ENCODE data around the gene PRSS27.

Gene PRSS27

DNA sequence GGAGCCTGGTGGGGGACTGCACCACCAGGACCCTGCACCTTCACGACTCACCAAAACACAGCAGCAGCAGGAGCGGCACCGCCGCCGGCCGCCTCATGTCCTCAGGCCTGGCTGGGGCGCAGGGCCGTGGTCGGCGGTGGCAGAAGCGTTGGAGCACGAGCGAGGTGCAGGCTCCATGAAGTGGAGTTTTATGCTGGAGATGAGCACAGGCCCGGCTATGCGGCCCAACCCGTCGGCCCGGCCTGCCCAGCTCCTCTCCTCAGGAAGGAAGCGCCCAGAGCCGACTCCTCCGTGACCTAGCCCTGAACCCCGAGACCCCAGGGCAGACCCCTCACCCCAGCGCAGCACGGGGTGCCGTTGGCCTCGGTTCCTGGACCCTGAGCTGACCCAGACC, at the start of gene PRSS27:
Gene PRSS27 (minus strand): TSS at position 161 of the 394 bp plus-strand sequence. CDS start 64 bp downstream, at position 97.
- no peak for DNase-seq

DNA sequence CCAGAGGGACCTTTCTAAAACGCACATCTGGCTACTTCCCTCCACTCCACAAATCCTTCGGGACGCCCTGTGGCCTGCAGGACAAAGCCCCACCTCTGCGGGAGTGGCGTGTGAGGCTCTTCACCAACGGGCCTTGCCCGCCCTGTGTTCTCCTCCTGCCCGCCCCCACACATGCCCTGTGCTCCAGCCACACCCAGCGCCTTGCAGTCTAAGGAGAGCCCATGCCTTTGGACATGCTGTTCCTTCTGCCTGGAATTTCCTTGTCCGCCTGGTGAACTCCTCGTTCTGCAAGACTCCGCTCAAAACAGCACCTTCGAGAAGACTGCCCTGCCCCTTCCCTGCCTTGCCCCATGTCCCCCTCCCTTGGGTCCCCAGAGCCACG, 49.6 kb upstream of the PRSS27 start:
- DNase-seq = no peak

DNA sequence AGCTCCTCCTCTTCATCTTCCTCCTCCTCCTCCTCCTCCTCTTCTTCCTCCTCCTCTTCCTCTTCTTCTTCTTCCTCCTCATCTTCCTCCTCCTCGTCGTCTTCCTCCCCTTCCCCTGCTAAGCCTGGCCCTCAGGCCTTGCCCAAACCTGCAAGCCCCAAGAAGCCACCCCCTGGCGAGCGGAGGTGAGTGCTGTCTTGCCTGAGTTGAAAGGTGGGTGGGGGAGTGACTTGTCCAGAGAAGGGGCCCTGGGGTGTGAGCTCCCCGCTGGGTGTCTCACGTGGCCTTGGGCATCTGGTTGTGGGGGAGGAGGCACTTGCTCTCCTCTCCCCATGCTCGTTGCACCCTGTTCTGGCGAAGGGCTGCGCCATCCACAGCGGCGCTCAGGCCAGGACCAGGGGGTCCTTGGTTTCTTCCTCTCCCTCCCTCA, 49.1 kb upstream of the PRSS27 start:
- DNase-seq = no peak

DNA sequence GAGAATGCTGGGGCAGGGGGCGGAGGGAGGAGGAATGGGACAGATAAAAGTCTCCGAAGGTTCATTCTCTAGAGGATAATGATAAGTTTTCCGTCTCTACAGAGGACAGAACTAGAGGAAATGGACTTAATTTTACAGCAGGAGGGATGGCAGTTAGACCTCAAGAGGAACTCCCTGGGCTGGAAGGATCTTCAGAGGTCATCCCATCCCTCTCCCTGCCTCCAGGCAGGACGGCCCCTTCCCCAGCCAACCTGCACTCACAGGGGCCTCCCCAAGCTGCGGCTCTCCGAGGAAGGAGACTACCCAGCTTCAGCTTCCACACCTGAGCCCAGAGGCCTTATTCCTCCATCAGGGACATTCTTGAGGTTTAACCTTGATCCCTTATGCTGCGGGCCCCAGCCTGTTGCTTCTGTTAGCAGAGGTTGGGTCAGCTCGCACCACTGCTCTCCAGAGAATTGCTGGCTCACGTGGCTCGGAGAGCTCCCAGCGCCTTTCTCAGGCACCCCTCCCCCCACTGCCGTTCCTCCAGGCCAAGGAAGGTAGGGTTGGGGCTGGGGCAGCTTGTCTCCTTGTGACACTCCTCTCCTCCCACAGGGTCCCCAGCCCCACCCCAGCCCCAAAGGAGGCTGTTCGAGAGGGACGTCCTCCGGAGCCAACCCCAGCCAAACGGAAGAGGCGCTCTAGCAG, 48.5 kb upstream of the PRSS27 start:
- DNase-seq = no peak

DNA sequence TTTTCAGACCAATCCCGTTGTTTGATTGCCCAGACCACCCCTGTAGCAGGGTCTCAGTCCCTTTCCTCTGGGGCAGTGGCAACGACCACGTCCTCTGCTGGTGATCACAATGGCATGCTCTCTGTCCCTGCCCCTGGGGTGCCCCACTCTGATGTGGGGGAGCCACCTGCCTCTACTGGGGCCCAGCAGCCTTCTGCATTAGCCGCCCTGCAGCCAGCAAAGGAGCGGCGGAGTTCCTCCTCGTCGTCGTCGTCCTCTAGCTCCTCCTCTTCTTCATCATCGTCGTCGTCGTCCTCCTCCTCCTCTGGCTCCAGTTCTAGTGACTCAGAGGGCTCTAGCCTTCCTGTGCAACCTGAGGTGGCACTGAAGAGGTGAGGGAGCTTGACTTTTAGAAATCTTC, 47.9 kb upstream of the PRSS27 start:
- DNase-seq = no peak

DNA sequence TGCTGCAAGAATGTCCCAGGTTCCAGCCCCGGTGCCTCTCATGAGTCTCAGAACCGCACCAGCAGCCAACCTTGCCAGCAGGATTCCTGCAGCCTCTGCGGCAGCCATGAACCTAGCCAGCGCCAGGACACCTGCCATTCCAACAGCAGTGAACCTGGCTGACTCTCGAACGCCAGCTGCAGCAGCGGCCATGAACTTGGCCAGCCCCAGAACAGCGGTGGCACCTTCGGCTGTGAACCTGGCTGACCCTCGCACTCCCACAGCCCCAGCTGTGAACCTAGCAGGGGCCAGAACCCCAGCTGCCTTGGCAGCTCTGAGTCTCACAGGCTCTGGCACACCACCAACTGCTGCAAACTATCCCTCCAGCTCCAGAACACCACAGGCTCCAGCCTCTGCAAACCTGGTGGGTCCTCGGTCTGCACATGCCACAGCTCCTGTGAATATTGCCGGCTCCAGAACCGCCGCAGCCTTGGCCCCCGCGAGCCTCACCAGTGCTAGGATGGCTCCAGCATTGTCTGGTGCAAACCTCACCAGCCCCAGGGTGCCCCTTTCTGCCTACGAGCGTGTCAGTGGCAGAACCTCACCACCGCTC, 47.2 kb upstream of the PRSS27 start:
- no peak for DNase-seq

DNA sequence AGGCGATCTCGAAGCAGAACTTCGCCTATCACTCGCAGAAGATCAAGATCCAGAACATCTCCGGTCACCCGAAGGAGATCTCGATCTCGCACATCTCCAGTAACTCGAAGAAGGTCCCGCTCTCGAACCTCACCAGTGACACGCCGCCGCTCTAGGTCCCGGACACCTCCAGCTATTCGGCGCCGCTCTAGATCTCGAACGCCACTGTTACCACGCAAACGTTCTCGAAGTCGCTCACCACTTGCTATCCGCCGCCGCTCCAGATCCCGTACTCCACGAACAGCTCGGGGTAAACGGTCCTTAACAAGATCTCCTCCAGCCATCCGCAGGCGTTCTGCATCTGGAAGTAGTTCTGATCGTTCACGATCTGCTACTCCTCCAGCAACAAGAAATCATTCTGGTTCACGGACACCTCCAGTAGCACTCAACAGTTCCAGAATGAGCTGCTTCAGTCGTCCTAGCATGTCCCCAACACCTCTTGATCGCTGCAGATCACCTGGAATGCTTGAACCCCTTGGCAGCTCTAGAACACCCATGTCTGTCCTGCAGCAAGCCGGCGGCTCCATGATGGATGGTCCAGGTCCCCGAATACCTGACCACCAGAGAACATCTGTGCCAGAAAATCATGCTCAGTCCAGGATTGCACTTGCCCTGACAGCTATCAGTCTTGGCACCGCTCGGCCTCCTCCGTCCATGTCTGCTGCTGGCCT, 46.6 kb upstream of the PRSS27 start:
- no peak for DNase-seq

DNA sequence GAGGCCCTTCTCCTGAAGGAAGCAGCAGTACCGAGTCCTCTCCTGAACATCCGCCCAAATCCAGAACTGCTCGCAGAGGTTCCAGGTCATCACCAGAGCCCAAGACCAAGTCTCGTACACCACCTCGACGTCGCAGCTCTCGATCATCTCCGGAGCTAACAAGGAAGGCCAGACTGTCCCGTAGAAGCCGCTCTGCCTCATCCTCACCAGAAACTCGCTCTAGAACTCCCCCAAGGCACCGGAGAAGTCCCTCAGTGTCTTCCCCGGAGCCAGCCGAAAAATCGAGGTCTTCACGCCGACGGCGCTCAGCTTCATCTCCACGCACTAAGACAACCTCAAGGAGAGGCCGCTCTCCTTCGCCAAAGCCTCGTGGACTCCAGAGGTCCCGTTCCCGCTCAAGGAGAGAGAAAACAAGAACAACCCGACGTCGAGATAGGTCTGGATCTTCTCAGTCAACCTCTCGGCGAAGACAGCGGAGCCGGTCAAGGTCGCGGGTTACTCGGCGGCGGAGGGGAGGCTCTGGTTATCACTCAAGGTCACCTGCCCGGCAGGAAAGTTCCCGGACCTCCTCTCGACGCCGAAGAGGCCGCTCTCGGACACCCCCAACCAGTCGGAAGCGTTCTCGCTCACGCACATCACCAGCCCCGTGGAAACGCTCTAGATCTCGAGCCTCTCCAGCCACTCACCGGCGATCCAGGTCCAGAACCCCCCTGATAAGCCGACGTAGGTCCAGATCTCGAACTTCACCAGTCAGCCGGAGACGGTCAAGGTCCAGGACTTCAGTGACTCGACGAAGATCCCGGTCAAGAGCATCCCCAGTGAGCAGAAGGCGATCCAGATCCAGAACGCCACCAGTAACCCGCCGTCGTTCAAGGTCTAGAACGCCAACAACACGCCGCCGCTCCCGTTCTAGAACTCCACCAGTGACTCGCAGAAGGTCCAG, 45.7 kb upstream of the PRSS27 start:
- DNase-seq = no peak

DNA sequence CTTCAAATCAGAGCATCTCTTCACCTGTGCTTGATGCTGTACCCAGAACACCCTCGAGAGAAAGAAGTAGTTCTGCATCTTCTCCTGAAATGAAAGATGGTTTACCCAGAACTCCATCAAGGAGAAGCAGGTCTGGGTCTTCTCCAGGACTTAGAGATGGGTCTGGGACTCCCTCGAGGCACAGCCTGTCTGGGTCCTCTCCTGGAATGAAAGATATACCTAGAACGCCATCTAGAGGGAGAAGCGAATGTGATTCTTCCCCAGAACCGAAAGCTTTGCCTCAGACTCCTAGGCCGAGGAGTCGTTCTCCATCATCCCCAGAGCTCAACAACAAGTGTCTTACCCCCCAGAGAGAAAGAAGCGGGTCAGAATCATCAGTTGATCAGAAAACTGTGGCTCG, 44.7 kb upstream of the PRSS27 start:
- no peak for DNase-seq

DNA sequence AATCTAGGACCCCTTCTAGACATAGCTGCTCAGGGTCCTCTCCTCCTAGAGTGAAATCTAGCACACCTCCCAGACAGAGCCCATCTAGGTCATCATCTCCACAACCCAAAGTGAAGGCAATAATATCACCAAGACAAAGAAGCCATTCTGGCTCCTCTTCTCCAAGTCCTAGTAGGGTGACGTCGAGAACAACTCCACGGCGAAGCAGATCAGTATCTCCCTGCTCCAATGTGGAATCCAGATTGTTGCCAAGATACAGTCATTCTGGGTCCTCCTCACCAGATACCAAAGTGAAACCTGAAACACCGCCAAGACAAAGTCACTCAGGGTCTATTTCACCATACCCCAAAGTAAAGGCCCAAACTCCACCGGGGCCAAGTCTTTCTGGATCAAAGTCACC, 43.1 kb upstream of the PRSS27 start:
- DNase-seq = no peak

DNA sequence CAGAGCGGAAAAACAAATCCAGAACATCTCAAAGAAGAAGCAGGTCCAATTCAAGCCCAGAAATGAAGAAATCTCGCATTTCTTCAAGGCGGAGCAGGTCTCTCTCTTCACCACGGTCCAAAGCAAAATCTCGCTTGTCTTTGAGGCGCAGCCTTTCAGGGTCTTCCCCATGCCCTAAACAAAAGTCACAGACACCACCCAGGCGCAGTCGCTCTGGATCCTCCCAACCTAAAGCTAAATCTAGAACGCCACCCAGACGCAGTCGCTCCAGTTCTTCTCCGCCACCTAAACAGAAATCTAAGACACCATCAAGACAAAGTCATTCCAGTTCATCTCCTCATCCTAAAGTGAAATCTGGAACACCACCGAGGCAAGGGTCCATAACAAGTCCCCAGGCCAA, 42.7 kb upstream of the PRSS27 start:
- no peak for DNase-seq

DNA sequence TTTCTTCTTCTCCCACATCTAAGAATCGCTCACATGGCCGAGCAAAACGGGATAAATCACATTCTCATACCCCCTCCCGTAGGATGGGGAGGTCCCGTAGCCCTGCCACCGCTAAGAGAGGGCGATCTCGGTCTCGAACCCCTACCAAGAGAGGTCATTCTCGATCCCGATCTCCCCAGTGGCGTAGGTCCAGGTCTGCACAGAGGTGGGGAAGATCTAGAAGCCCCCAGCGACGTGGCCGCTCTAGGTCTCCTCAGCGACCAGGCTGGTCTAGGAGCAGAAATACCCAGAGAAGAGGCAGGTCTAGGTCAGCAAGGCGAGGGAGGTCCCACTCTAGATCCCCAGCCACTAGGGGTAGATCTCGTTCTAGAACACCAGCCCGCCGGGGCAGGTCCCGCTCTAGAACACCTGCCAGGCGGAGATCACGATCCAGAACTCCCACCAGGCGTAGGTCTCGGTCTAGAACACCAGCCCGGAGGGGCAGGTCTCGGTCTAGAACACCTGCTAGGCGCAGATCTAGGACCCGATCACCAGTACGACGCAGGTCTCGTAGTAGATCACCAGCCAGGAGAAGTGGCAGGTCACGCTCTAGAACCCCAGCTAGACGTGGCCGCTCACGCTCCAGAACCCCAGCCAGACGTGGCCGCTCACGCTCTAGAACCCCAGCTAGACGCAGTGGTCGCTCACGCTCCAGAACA, 42.0 kb upstream of the PRSS27 start:
- no peak for DNase-seq

DNA sequence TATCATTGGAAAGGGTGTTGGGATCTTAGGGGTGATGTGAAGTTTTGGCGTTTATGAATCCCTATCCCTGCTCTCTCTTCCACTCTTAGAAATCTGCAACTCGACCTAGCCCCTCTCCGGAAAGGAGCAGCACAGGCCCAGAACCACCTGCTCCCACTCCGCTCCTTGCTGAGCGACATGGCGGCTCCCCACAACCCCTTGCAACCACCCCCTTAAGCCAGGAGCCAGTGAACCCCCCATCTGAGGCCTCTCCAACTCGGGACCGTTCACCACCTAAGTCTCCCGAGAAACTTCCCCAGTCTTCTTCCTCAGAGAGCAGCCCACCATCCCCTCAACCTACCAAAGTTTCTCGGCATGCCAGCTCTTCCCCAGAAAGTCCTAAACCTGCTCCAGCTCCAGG, 41.4 kb upstream of the PRSS27 start:
- DNase-seq = no peak

DNA sequence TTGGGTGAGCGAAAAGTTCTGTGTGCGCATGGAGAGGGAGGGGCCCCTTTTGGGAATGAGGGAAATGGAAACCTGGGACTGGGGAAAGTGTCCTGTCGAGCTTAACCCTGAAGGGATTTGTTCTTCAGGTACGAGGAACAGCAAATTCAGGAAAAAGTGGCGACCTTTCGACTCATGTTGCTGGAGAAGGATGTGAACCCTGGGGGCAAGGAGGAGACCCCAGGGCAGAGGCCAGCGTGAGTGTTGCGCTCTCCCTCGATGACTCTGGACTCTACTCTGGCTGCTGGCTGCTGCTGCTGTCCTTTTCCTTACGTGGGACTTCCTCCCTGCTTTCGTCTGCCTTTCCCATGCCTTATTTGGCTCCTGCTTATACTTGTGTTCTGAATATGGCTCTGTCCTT, 37.3 kb upstream of the PRSS27 start:
- no peak for DNase-seq

DNA sequence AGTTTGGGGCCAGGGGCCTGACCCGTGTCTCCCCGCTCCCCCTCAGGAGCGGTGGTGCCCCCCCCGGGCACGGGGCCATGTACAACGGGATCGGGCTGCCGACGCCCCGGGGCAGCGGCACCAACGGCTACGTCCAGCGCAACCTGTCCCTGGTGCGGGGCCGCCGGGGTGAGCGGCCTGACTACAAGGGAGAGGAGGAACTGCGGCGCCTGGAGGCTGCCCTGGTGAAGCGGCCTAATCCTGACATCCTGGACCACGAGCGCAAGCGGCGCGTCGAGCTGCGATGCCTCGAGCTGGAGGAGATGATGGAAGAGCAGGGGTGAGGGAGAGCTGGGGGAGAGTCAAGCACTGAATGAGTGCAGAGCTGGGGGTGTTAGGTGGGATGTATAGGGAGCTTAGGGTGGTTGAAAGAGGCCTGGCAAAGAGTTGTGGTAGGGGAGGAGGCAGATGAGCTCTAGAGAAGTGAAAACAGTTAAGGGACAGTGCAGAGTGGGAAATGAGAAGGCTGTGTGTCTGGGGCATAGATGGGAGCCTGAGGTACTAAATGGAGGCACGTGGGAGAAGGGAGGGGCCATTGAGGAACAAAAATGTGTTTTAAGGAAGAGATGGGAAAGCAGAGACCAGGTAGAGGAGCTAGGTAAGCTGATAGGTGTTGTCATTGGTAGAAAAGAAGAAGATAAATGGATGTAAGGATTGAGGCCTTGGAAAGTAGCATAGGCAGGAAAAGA, 36.4 kb upstream of the PRSS27 start:
- no peak for DNase-seq

DNA sequence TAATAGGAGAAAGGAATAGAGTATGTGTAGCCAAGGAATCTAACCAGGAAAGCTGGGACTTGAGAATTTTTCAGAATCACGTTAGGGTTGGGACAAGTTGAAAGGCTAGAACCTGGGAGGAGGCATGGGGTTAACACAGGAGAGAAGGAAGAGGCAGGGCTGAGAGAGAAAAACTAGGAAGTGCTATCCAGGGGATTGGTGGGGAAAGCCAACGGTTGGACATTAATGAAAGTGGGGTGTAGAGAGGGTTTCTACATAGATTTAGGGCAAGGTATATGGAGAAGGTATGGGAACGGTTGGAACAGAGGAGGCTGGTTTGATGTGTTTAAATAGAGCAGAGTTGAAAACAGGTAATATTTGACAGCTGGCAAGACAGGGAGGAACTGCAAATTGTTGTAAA, 35.1 kb upstream of the PRSS27 start:
- no peak for DNase-seq

DNA sequence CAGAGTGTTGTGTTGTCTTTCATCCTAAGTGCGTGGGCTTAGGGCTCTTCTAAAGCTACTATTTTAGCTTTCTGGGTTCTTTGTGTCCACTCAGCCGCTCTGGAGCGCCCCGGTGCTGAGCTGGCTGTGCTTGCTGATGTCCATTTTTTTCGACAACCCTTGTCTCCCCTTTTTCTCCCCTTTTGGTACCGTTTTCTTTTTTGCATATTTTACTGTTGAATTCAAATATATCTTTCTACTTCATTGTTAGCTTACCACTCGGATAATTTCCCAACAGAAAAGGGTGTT, 33.7 kb upstream of the PRSS27 start:
- no peak for DNase-seq

DNA sequence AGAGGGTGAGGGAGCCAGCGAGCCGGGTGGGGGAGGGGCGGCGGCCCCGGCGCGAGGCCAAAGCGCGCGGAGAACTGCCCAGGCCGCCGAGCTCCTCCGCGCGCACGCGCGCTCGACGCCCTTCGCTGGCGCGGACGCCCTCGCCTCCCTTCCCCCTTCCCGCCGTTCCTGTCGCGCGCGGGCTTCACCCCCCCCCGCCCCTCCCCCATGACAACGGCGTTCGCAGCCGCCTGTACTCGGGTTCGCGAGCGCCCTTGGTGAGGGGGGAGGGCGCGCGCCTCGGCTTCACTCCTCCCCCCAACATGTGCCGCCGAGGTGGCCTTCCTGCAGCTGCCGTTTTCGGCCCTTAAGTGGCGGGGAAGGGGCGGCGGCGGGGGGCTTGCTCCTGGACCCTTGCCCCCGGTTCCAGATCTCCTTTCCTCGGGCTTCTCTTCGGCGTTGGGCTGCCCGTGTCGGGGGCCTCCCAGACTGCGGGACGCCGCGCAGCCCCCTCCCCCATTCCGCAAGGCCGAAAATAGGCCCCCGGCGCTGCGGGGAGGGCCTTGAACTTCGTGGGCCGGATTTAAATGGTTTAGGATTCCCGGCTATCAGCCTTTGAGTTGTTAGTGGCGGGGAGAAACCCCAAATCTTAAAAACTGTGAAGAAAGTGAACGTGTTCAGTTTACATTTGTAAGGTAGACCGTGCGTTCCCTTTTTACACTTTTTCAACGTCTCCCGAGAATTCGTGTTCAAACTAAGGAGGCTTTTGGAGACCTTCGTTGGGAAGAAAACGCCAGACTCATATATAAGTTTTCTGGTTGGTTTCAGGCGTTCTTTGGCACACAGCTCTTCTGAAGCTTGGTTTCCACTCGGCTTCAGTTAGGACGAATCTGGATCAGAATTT, 33.1 kb upstream of the PRSS27 start:
- DNase-seq = no peak

DNA sequence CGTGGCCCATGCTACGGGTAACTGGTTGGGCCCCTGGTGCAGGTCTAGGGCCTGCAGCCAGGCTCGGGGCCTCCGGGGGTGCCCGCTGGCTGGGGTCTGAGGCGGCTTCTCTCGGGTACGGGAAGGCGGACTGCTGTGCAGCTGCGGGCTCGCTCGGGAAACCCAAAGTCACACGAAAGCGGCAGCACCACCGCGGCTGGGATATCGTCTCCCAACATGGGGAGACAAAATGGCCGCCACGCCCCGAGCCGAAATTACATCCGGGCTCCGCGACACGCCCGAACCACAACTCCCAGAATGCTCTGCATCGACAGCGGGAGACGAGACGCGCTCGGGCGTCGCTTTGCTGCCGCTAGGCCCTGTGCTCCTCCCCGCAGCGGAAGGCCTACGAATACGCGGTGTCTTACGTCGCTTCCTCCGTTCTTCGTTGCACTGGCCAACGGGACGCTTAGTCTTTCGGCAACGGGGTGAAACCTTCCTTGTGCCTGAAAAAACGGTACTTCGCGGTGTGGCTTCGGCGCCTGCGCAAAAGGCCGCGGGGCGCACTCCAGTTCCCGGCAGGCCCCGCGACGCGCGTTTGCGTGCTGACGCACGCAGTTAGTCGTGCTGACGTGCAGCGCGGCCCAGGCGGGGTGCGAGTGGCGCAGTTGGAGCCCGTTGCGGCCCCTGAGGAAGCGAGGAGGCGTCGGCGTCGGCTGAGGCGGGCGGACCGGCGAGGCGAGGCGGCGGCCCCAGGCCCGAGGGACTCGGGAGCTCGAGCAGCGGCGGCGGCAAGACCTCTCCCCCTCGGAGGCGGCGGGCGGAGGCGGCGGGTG, 32.2 kb upstream of the PRSS27 start, which contains the start of gene SRRM2:
Gene SRRM2 (plus strand): TSS at position 604 of the 815 bp plus-strand sequence. CDS start 3,727 bp downstream, outside the sequence.
- peak; percentile 92 for DNase-seq

DNA sequence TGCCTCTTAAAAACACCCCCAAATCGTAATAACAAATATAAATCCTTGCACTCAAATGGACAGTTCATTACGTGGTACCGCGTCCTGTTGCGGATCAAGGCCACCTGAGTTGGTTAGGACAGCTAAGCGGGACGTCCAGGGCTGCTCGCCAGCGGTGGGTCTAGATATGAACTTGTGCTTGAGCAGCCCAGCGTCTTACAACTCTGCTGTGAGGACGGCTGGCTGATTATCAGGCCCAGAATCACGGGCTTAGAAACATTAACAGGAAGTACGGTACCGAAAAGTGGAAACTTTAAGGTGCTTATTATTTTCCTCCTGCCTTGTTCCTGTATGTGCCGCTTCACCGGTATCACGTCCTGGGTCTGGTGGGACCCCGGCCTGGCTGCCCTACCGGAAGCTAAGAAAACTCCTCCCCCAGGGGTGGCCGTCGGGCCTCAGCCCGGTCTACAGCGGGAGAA, 31.6 kb upstream of the PRSS27 start:
- no peak for DNase-seq
